HG03469 (cell line): ENCODE results near the gene TTN.
"Not testable (repeated sequence)": the region's sequence is repeated elsewhere in the genome, so short reads cannot be mapped to it uniquely, and the experiment has no call there.

Experiments
- ATAC-seq: cut with Tn5 transposase; IDR thresholded peaks from one replicate; pipeline ENCODE4 v1.9.1; 2021; ENCODE audit warnings: mild to moderate bottlenecking, moderate library complexity, moderate number of reproducible peaks; ENCODE audit not compliant: unreplicated experiment

The TTN gene

DNA sequence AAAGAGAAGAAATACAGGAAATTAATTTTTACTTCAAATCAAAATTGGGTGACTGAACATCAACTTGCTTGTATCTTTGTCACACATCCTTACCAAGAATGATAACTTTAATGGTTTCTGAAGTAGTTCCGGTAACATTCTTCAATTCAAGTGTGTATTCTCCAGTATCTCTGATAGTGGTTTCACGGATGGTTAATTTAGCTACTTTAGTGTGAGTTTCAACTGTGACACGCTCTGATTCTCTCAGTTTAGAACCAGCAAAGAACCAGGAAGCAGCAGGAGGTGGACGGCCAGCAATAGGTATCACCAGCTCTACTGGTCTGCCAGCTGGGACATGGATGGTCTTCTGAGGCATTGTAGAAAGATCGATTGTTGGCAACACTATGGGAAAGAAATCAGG is 264.7 kb downstream of the TTN start:
- no peak for ATAC-seq

DNA sequence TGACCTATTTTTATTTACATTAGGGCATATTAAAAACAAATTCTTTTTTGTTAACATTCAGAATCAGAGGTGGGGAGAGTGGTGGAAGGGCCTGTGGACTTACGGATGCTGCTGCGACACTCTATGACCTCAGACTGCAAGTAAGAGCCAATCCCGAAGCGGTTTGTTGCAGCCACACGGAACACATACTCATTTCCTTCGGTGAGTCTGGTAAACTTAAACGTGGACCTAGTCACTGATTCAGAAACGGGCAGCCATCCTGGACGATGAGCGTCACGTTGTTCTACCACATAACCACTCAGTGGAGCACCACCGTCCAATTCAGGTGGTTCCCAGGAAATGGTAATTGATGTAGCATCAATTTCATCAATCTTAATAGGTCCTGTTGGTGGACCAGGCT is 265.1 kb downstream of the TTN start:
- ATAC-seq: no peak

DNA sequence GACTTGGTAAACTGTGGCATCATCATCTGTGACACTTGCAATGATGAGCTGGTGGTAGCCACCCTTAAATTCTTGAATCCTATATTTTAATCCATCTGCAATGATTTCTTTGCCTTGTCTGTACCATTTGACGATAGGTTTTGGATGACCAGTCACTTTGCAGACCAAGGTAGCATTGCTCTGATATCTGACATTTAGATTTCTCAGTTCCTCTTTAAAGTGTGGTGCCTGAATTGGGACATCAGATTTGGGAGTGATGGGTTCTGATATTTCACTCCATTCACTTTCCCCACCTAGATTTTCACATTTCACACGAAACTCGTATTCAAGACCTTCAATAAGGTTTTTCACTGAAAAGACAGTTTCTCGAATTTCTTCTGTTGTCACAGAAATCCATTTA is 271.2 kb downstream of the TTN start:
- no peak for ATAC-seq

DNA sequence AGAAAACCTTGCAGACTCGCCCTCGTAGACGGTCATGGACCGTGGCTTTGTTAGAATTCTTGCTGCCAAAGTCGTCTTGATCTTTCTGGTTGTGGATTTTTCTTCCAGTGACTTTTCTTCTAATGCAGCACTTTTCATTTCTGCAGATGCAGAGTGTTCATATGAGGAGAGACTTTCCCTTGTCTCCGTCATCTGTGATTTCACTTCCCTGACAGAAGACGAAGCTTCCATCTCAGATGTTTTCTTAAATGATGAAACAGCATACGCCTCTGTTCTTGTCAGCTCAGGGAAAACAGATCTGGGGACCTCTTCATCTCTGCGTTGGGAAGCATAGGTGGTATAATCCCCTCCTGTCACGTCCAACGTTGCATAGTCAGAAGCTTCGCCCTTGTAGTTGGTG is 276.1 kb downstream of the TTN start:
- ATAC-seq: no peak

DNA sequence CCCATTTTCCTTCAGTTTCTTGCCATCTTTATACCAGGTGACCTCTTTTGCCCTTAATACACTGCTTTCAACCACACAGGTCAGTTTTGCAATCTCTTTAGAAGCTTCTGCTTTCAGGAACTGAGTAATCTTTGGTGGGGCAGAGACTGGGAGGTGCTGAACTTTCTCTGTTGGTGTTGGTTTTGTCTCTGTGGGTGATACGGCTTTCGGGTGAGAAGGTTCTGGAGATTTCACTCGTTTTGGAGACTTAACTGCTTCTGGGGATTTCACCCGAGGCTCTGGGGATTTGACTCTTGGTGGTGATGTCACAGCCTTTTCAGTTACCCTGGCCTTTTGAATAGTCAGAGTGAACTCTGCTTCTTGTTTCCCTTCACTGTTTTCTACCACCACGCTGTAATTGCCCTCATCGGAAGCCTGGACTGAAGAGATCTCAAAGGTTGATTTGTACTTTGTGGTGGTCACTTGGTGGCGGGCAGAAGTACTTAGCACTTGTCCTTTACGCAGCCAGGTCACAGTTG is 276.5 kb downstream of the TTN start:
- peak; percentile 96 for ATAC-seq

DNA sequence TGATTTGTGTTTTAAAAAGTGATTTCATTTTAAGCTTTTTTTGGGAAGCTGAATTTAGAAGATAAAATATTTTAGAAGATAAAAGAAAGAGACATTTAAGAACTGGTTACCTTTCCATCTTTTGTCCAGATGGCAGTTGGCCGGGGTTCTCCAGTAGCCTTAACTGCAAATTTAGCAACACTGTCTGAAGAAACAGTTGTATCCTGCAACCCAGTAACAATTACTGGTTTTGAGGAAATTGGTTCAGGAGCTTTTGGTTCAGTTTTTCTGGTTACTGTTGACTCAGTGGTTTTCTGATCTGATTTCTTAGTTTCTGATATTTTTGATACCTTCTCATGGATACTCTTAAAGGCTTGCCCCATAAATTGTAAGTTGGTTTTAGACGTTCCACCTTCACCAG is 277.1 kb downstream of the TTN start:
- no peak for ATAC-seq

DNA sequence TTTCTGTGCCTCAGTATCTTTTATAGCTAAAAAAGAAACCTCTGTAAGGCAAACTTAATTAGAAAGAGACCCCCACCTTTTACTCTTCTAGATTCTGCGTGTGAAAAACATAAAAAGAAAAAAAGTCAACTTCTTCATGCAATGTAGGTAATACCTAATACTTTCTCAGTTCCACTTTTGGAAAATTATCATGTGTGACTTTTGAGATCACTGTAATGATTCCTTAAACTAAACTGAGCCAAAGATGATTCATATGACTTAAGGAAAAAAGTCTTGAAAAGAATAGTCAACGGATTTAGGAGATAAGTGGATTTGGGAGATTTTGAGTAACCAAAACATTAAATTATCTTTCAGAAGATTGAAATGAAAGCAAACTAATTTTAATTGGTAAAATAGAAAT is 278.0 kb downstream of the TTN start:
- ATAC-seq: no peak

DNA sequence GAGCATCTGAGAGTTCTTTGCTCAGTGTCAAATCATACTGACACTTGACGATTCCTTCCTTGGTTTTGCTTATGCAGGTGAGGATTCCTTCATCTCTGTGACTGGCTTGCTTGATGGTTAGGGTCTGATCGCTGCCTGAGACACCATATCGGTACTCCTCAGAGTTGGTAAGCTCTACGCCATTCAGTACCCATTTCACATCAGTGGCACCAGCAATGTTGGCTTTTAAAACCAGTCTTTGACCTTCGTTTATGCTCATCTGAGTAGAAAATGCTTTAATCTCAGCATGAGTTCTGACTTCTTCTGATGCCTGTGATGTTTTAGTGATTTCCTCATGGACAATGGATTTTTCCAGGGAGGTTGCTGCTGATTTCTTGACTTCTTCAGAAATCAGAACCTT is 278.6 kb downstream of the TTN start:
- ATAC-seq: no peak

DNA sequence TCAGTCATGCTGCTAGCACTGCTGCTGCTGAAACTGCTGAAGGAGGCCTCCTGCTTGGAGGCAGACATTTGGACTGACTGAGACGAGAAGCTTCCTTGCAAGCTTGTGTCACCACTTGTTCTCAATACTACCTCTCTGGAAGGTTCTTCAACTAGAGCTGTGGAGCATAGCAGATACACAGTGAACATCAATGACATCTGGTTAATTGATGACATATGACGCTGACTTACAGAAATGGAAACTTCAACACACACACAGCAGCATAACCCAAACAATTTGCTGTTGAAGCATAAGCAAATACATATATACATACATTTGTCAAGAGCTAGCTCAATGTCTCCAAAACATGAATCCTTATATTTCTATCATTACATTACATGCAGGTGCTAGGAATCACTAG is 279.6 kb downstream of the TTN start:
- no peak for ATAC-seq

DNA sequence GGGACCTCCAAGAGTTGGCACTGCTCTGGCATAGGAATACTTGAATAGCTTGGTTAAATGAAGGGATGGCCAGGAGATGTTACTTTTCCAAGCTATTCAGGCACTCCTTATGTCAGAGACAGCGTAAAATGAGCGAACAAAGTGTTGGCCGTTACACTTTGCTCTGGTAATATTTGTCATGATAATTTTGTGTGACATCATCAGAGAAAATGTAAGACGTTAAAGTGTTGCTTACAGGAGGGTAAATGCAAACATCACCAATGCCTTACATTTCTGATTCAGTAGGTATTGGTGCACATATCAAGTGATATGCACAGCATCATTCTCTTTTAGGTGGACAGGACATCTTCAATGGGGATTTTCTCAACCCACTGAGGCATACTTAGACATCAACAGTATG is 281.0 kb downstream of the TTN start:
- no peak for ATAC-seq

DNA sequence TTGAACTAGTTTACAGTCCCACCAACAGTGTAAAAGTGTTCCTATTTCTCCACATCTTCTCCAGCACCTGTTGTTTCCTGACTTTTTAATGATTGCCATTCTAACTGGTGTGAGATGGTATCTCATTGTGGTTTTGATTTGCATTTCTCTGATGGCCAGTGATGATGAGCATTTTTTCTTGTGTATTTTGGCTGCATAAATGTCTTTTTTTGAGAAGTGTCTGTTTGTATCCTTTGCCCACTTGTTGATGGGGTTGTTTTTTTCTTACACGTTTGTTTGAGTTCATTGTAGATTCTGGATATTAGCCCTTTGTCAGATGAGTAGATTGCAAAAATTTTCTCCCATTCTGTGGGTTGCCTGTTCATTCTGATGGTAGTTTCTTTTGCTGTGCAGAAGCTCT is 281.8 kb downstream of the TTN start:
- ATAC-seq: not testable (repeated sequence)

DNA sequence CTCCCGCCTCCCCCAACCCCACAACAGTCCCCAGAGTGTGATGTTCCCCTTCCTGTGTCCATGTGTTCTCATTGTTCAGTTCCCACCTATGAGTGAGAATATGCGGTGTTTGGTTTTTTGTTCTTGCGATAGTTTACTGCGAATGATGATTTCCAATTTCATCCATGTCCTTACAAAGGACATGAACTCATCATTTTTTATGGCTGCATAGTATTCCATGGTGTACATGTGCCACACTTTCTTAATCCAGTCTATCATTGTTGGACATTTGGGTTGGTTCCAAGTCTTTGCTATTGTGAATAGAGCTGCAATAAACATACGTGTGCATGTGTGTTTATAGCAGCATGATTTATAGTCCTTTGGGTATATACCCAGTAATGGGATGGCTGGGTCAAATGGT is 282.2 kb downstream of the TTN start:
- ATAC-seq: not testable (repeated sequence)

DNA sequence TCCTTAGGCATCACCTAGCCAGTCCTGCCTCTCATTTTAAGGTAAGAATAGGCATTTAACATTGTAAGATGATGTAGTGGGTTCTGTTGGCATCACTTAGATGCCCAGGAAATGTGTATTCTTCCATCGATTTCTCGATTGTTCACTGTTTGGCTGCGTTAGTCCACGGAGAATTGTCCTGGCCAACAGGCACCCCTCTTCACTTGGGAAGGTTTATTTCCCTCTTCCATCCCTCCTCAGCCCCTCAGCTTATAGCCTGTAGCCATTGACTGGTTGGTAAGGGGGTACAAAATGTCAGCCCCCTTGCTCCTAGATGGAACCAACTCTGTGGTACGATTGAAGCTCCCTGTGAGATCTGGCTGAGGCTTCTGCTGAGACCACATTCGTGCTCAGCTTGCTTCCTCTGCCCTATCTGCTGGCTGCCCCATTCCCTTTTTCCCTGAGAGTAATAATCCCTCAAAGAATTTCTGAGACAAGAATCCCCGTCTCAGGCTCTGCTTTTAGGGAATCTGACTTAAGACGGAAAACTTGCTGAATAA is 283.6 kb downstream of the TTN start:
- no peak for ATAC-seq

DNA sequence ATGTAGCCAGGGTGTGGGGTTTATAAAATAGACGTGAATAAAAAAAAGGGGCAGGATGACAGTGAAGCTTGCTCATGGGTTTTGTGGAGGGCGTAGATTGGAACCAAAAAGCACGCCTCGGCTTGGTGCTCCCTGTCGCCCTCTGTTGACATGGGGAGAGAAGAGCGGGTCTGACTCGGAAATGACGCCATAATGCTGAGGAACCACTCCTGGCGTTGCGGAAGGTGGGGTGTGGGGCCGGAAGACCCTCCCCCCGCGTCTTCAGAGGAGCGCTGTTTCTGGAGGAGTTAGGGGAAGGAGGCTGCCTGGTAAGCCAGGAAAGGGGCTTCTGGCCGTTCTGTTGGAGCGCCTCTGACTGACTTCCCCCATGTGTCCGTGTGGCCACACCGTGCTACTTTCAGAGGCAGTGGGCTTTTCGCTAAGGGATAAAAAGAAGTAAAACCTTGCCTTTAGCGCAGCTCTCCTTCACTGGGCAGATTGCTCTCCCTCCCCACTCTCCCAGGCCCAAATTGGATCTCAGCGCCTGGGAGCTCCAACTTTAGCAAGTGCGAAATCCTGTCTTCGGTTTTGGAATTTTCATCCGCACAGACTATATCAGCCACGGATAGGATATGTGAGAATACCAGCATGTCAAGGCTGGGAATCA is 284.1 kb downstream of the TTN start:
- ATAC-seq: peak; percentile 88

DNA sequence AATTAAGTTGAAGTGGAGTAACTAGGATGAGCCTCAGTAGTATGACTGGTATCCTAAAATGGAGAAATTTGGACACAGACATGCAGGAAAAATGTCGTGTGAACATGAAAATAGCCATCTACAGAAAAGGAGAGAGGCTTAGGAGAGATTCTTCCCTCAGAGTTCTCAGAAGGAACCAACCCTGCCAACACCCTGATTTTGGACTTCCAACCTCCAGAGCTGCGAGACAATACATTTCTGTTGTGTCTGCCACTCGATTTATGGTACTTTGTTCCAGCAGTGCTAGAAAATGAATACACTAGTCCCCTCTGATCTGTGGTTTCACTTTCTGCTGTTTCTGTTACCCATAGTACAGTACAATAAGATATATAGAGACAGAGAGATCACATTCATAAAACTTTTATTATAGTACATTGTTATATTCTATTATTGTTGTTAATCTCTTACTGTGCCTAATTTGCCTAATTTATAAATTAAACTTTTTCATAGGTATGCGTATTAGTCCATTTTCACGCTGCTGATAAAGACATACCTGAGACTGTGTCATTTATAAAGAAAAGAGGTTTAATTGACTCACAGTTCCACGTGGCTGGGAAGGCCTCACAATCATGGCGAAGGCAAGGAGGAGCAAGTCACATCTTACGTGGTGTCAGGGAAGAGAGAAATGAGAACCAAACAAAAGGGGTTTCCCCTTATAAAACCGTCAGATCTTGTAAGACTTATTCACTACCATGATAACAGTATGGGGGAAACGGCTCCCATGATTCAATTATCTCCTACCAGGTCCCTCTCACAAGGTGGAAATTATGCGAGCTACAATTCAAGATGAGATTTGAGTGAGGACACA is 285.7 kb downstream of the TTN start:
- ATAC-seq: no peak

DNA sequence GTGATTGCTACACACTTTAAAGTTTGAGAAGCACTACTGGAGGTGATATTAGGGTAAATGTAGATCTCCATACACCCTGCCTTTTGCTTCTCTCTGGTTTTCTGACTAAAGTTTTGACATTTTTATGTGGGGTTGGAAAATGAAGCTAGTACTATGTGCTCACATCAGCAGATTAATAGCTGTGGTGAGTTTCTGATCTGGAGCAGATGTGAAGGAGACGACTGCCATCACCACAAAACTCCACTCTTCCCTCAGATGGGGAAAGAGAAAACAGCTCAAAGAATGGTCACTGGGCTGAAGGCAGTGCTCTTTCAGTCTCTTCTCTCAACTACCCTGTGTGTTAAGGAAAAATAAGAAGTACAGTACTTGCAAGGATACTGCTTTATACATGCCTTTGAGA is 289.7 kb downstream of the TTN start:
- ATAC-seq: no peak

DNA sequence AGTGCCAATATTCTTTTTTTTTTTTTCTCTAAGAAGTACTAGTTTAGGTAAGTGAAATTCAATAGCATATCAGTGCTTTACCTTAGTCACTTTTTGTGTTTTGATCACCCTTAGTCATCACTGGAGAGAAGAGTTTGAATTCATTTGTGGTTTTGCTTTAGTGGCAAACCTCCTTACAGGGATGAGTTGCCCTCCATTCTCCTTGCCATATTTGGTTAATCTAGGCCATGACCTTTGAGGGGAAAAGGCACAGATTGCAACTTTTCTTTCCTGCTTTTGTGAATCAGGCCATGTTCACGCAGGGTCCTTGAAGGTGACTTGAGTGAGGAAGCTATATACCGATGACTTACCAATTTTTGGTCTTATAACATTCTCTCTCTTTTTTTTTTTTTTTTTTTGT is 292.6 kb downstream of the TTN start:
- ATAC-seq: peak; percentile 60

DNA sequence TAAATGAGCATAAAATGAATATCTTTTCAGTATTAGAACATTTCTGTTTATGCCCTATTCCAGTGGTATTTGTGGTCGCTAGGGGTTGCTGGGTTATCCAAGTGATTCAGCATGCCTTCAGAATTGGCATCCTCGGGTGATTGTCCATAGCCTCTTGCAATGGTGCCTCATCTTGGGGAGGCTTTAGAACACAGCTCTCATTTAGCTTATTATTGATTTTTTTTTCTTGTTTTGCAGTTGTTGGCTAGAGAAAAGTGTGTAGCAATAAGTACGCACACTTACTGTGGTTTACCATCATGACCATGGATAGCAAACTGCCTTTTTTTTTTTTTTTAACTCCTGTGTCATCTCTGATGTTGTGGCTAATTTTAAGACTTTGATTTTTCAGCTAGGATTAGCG is 293.3 kb downstream of the TTN start:
- no peak for ATAC-seq

DNA sequence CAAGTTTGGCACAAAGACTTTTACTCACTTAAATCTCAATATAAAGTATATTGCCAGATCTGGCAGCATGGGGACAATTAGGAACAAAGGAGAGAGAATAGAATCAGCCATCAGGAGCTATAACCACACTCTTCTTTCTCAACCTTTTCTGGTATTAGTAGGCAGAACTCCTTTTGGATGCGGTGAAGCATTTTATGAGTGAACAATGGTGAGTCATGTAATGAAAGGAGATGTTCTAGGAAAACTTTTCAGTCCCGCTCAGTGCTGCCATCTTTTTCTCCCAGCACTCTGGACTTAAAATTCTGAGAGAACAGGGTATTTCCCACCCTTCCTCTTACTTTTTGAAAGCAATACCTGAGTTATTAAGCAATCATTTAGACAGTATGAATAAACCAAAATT is 294.7 kb downstream of the TTN start:
- no peak for ATAC-seq

DNA sequence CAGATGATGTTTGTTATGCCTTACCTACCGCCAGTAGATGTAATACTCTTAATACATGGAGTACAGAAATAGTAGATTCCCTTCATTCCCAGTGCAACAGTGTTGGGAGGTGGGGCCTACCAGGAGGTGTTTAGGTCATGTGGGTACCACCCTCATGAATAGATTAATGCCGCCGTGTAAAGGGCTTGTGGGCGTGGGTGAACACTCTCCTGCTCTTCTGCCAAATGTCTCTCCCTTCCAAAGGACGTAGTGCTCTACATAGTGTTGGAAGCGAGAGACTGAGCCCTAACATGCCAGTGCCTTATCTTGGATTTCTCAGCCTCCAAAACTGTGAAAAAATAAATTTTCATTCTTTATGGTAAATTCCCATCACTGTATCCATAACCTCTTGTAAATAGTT is 296.8 kb downstream of the TTN start:
- ATAC-seq: no peak

DNA sequence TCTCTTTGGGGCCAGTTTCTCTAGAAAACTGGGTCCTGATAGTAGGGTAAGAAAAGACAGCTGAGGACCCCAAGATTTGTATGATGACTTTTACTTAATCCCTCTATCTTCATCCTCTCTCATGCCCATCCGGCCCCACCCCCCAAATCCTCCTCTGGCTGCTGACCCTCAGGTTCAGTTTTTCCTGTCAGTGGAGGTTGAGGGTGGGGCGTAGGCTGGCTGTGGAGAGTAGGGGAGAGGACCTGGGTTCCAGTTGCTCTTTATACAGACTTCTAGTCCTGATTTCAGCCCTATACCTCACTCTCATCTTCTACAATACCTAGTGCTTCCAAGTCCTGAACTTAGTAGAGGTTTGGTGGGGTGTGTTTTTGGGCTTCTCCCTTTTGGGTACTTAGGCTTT is 298.6 kb downstream of the TTN start:
- ATAC-seq: no peak

DNA sequence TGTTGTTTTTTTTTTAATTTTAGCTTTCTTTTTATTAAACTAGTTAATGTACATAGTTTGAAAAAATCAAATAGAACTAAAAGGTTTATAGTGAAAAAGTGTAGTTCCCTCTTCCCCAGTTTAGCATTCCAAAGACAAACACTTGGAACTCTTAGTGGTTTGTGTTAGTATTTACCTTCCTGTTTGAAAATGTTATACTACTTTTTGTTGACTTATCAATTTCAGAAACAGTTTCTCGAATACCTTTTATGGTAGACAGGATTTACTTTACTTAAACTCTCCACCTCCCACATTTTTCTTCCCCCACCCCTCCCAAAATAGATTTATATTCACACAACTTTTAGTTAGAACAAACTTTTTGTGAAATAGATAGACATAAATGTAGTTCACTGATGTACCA is 300.3 kb downstream of the TTN start:
- ATAC-seq: no peak
